Spleen (tissue), 7 donors: Measurements from ENCODE around the gene SMC4.

Experiments
- POLR2A ChIP-seq, 3 donors: fragments of 450-650 bp; IDR thresholded peaks; one replicate each; pipeline ENCODE4 v1.5.1; 2017; ENCODE audit warnings: antibody characterized with exemption in 3 of 3, mild to moderate bottlenecking in 1 of 3
- POLR2AphosphoS5 ChIP-seq, 3 donors: sonication (generic); formaldehyde crosslinking; IDR thresholded peaks; one replicate each; pipeline ENCODE4 v1.5.1; 2017; ENCODE audit warnings: antibody characterized with exemption in 3 of 3
- TF ChIP-seq, protein P1 (sequence below), 11 experiments: fragments of 200-600 bp in 7 of 11; fragments of 450-650 bp in 4 of 11; sonication (generic) in 4 of 11; IDR thresholded peaks in 8 of 11; conservative IDR thresholded peaks in 3 of 11; 1 replicate in 7 of 11; 2 replicates in 4 of 11; pipeline versions ENCODE4 v1.4.0 to v1.8.0; 2016 to 2021; ENCODE audit warnings: antibody characterized with exemption in 11 of 11, inconsistent platforms in 4 of 11, mild to moderate bottlenecking in 1 of 11
- donor health status: DM: no; HTN: no; CAD: no; lungs with moderate emphysema.
- donor health status: DM: no; HTN: no; CAD: no.
- donor health status: DM: no; HTN: no; CAD: no.

DNA sequence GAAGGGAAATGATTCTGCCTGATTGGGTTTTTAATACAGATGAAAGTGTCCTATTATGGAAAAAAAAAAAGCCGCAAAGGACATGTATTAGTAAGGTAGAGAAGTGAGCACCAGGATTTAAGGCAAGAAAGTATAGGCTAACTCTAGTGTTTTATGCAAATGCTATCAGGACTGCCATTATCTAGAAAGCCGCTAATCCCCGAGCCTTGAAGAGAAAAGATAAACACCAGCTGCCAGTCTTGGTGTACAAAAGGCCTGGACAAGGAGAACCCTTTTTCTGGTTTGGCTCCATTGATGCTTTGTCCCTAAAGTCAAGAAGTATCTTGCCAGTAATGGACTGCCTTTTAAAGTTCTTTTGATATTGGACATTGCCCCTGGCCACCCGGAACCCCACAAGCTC is 58.7 kb downstream of the SMC4 start:
- TF ChIP-seq POLR2A (IDR thresholded peaks at IDR 0.05) (no peak), POLR2AphosphoS5 (IDR thresholded peaks at IDR 0.05) (no peak)
- TF ChIP-seq, protein P1, sequence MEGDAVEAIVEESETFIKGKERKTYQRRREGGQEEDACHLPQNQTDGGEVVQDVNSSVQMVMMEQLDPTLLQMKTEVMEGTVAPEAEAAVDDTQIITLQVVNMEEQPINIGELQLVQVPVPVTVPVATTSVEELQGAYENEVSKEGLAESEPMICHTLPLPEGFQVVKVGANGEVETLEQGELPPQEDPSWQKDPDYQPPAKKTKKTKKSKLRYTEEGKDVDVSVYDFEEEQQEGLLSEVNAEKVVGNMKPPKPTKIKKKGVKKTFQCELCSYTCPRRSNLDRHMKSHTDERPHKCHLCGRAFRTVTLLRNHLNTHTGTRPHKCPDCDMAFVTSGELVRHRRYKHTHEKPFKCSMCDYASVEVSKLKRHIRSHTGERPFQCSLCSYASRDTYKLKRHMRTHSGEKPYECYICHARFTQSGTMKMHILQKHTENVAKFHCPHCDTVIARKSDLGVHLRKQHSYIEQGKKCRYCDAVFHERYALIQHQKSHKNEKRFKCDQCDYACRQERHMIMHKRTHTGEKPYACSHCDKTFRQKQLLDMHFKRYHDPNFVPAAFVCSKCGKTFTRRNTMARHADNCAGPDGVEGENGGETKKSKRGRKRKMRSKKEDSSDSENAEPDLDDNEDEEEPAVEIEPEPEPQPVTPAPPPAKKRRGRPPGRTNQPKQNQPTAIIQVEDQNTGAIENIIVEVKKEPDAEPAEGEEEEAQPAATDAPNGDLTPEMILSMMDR (IDR thresholded peaks at IDR 0.05 in 8 of 11, conservative IDR thresholded peaks at IDR 0.05 in 3 of 11): no peak
